Activated naive CD8-positive, alpha-beta T cell treated with anti-CD3 and anti-CD28 coated beads, Interleukin-2, amount 10 ng/mL, durations not matched to agents 7 days and 5 days (primary cell): ENCODE results near the gene MNAT1. TPM values are rescaled to one million over a fixed set of nuclear protein-coding genes. Genes with fewer than 3 reads are reported as not detected.

Experiments
- ATAC-seq: fragments of 150-1000 bp; cut with Tn5 transposase; one replicate; pipeline ENCODE4 v1.10.0; 2021; ENCODE audit warnings: low read depth, moderate library complexity
- POLR2A ChIA-PET: fragments of 350-600 bp; sonication (Branson Sonifier 250); formaldehyde crosslinking; loops from one replicate; lab custom pipeline; 2021; ENCODE audit warnings: antibody characterized with exemption; lab: Charles Lee
- DNase-seq: peaks from one replicate; pipeline ENCODE4 v3.0.0; 2021
- H3K27ac Mint-ChIP-seq: one replicate; pipeline ENCODE4 v1.8.0; 2022; ENCODE audit warnings: mild to moderate bottlenecking, mixed read lengths
- H3K27me3 Mint-ChIP-seq: one replicate; pipeline ENCODE4 v1.8.0; 2022; ENCODE audit warnings: mild to moderate bottlenecking, moderate library complexity, mixed read lengths
- H3K36me3 Mint-ChIP-seq: one replicate; pipeline ENCODE4 v1.8.0; 2021; ENCODE audit warnings: mild to moderate bottlenecking, mixed read lengths
- H3K4me1 Mint-ChIP-seq: one replicate; pipeline ENCODE4 v1.8.0; 2021; ENCODE audit warnings: mixed read lengths
- H3K4me3 Mint-ChIP-seq: one replicate; pipeline ENCODE4 v1.8.0; 2022; ENCODE audit warnings: mild to moderate bottlenecking, moderate library complexity, mixed read lengths
- H3K9me3 Mint-ChIP-seq: one replicate; pipeline ENCODE4 v1.8.0; 2021; ENCODE audit warnings: mixed read lengths
- total RNA-seq, 2 experiments: library from RNA; stranded (reverse); gene quantifications; one replicate each; pipeline ENCODE4 v1.2.3, GENCODE V29; 2021

The MNAT1 gene
- 10 to 100 TPM; 33.5 to 33.9 TPM for total RNA-seq

DNA sequence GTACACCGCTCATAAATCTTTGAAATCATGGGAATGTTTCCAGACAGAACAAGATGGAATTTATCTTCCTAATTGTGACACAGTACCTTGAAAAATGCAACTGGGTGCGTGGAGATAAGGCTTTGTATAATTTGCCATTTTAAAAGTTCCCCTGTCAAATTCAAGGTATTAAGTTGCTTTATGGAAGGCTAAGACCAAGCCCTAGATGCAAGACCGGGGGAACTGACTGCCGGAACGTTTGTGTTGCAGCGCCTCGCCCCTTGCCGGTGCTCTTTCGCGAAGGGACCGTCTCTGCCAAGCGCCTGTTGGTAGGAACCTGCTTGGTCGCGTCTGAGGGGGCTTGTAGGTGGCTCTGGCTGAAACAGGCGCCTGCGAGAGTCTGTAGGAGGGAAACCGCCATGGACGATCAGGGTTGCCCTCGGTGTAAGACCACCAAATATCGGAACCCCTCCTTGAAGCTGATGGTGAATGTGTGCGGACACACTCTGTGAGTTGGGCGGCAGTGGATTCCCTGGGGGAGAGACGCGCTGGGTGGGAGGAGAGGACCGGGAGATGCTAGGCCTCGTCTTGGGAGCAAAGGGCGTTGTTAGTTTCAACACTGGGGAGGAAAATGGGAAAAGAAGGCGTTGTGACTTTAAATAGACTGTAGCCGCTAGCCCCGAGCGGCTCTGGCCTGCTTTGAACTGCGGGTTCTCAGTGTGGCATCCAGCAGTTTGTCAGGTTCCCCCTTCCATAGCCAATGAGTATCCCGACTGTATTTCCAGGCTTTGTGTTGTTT lies at the start of gene MNAT1:
MNAT1 (plus strand) TSS at position 297 of the 778 bp plus-strand sequence; CDS start at position 399, 102 bp downstream.
- POLR2A ChIA-PET, result interaction anchor here (1.6 kb wide), 1 partner anchor 13 kb away, joined by 3 read pairs; no protein-coding TSS in a partner anchor
- Mint-ChIP-seq H3K9me3 (no peaks in the 10 kb centered on the region), H3K4me3 (peak within 1 kb of the TSS; percentile 91), H3K36me3 (peaks cover 3% of the 10 kb centered on the region), H3K4me1 (peaks cover 15% of the 10 kb centered on the region), H3K27me3 (peaks cover 20% of the 10 kb centered on the region), H3K27ac (peak within 1 kb of the TSS; percentile 85)
- DNase-seq (peak; percentile 83), ATAC-seq (peak; percentile 94)

GRCh38 chr14:60686865-60687264 lies 47.7 kb upstream of the MNAT1 start:
- Mint-ChIP-seq H3K9me3 (no peaks in the 10 kb centered on the region), H3K4me3 (no peak overlapping the region), H3K4me1 (no peaks in the 10 kb centered on the region), H3K27me3 (peaks cover 7% of the 10 kb centered on the region), H3K36me3 (no peaks in the 10 kb centered on the region), H3K27ac (no peak overlapping the region)
- POLR2A ChIA-PET, result no interaction called here
- DNase-seq (no peak), ATAC-seq (no peak)

GRCh38 chr14:60691383-60692113 lies 43.0 kb upstream of the MNAT1 start:
- Mint-ChIP-seq H3K36me3 (no peaks in the 10 kb centered on the region), H3K27ac (no peak overlapping the region), H3K4me3 (no peak overlapping the region), H3K4me1 (no peaks in the 10 kb centered on the region), H3K27me3 (peaks cover 22% of the 10 kb centered on the region), H3K9me3 (no peaks in the 10 kb centered on the region)
- POLR2A ChIA-PET, result no interaction called here
- ATAC-seq (no peak), DNase-seq (no peak)

GRCh38 chr14:60695327-60695726 lies 39.2 kb upstream of the MNAT1 start:
- Mint-ChIP-seq H3K27me3 (peaks cover 41% of the 10 kb centered on the region), H3K4me1 (no peaks in the 10 kb centered on the region), H3K9me3 (peaks cover 2% of the 10 kb centered on the region), H3K27ac (no peak overlapping the region), H3K36me3 (no peaks in the 10 kb centered on the region), H3K4me3 (no peak overlapping the region)
- ATAC-seq, result no peak
- POLR2A ChIA-PET, result interaction anchor here (0.5 kb wide), 1 partner anchor 43 kb away, joined by 3 read pairs; no protein-coding TSS in a partner anchor
- no peak for DNase-seq

- POLR2A ChIA-PET, result interaction anchor here (0.7 kb wide), 1 partner anchor 244 kb away, joined by 3 read pairs; no protein-coding TSS in a partner anchor
These were observed 34.0 kb upstream of the MNAT1 start for GRCh38 chr14:60700598-60700997.

GRCh38 chr14:60705100-60705499 lies 29.5 kb upstream of the MNAT1 start:
- Mint-ChIP-seq H3K27ac (no peak overlapping the region), H3K4me3 (no peak overlapping the region), H3K9me3 (peaks cover 8% of the 10 kb centered on the region), H3K4me1 (no peaks in the 10 kb centered on the region), H3K27me3 (peaks cover 37% of the 10 kb centered on the region), H3K36me3 (no peaks in the 10 kb centered on the region)
- POLR2A ChIA-PET, result no interaction called here
- ATAC-seq, result no peak
- no peak for DNase-seq

More at GRCh38 chr14:60700598-60700997, 34.0 kb upstream of the MNAT1 start:
- H3K4me1 Mint-ChIP-seq, result no peaks in the 10 kb centered on the region
- no peak for DNase-seq
- no peak overlapping the region for H3K4me3 Mint-ChIP-seq
- ATAC-seq, result no peak
- no peaks in the 10 kb centered on the region for H3K36me3 Mint-ChIP-seq
- peaks cover 29% of the 10 kb centered on the region for H3K27me3 Mint-ChIP-seq
- H3K27ac Mint-ChIP-seq, result no peak overlapping the region
- peaks cover 10% of the 10 kb centered on the region for H3K9me3 Mint-ChIP-seq

DNA sequence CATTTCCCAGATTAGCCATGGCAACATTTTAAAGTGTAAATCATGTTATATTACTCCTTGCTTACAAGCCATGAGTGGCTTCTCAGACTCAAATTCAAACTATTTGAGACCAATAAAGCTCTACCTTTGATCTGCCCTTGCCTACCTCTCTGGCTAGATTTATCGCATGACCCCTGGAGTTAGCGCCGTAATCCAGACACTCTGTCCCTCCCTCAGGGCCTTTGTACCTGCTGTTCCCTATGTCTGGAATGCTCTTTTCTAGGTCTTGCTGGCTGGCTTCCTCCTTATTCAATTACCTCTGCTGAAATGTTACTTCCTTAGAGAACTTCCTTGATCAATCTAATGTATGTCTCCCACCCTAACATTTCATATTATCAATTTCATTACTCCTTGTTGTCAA lies 26.7 kb upstream of the MNAT1 start:
- DNase-seq (no peak), ATAC-seq (no peak)
- H3K27ac Mint-ChIP-seq, result no peak overlapping the region
- no peak overlapping the region for H3K4me3 Mint-ChIP-seq
- no peaks in the 10 kb centered on the region for H3K4me1 Mint-ChIP-seq
- POLR2A ChIA-PET, result no interaction called here
- peaks cover 47% of the 10 kb centered on the region for H3K27me3 Mint-ChIP-seq
- H3K36me3 Mint-ChIP-seq, result no peaks in the 10 kb centered on the region
- H3K9me3 Mint-ChIP-seq, result no peaks in the 10 kb centered on the region

DNA sequence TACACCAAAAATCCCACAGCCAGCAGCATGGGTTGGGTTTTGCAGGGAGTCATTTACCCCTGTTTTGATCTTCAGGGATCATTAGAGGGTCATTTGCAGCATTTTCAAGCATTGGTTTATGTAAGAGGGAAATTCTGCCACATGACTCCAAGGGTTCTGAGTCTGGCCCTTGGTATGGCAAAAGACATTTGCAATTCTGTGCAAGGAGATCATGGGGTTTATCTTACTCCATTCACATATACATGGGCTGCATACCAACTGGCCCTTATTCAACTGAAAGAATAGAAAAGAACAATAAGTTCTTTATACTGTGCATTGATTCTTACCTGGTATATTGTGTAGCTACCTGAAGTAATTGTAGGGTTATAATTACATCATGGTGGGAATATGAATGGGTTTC lies 24.1 kb upstream of the MNAT1 start:
- Mint-ChIP-seq H3K27me3 (peaks cover 62% of the 10 kb centered on the region), H3K4me3 (no peak overlapping the region), H3K9me3 (no peaks in the 10 kb centered on the region), H3K36me3 (no peaks in the 10 kb centered on the region), H3K4me1 (no peaks in the 10 kb centered on the region), H3K27ac (no peak overlapping the region)
- ATAC-seq (no peak), DNase-seq (no peak)
- POLR2A ChIA-PET, result no interaction called here

DNA sequence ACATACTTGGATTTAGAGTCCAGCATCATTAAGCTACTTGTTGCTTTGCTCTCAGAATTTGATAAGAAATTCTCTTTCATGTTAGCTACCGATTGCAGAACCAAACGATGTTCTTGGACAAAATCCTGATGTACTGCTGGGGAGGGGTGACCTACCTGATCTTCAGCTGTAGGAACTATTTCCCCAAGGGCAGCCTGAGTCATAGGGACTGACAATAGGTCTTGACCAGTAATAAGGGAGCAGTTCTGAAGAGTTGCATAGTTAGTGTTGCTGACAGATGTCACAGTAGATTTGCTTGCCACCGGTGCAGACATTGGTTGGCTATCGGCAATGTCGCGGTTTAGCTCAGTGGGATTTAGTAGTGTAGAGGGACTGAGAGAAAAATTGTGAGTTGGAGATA lies 21.0 kb upstream of the MNAT1 start:
- Mint-ChIP-seq H3K27me3 (peaks cover 54% of the 10 kb centered on the region), H3K9me3 (no peaks in the 10 kb centered on the region), H3K4me1 (no peaks in the 10 kb centered on the region), H3K4me3 (no peak overlapping the region), H3K36me3 (no peaks in the 10 kb centered on the region), H3K27ac (no peak overlapping the region)
- POLR2A ChIA-PET, result no interaction called here
- ATAC-seq (no peak), DNase-seq (no peak)

GRCh38 chr14:60720391-60720790 lies 14.2 kb upstream of the MNAT1 start:
- H3K27ac Mint-ChIP-seq, result no peak overlapping the region
- H3K36me3 Mint-ChIP-seq, result no peaks in the 10 kb centered on the region
- peaks cover 74% of the 10 kb centered on the region for H3K27me3 Mint-ChIP-seq
- no peak overlapping the region for H3K4me3 Mint-ChIP-seq
- H3K4me1 Mint-ChIP-seq, result peaks cover 12% of the 10 kb centered on the region
- H3K9me3 Mint-ChIP-seq, result no peaks in the 10 kb centered on the region
- ATAC-seq (no peak), DNase-seq (no peak)
- POLR2A ChIA-PET, result no interaction called here

GRCh38 chr14:60720962-60721325 lies 13.6 kb upstream of the MNAT1 start:
- POLR2A ChIA-PET, result no interaction called here
- peaks cover 12% of the 10 kb centered on the region for H3K4me1 Mint-ChIP-seq
- H3K4me3 Mint-ChIP-seq, result peak overlapping the region; percentile 75
- peaks cover 75% of the 10 kb centered on the region for H3K27me3 Mint-ChIP-seq
- no peaks in the 10 kb centered on the region for H3K36me3 Mint-ChIP-seq
- no peak for DNase-seq
- no peaks in the 10 kb centered on the region for H3K9me3 Mint-ChIP-seq
- ATAC-seq, result no peak
- no peak overlapping the region for H3K27ac Mint-ChIP-seq

DNA sequence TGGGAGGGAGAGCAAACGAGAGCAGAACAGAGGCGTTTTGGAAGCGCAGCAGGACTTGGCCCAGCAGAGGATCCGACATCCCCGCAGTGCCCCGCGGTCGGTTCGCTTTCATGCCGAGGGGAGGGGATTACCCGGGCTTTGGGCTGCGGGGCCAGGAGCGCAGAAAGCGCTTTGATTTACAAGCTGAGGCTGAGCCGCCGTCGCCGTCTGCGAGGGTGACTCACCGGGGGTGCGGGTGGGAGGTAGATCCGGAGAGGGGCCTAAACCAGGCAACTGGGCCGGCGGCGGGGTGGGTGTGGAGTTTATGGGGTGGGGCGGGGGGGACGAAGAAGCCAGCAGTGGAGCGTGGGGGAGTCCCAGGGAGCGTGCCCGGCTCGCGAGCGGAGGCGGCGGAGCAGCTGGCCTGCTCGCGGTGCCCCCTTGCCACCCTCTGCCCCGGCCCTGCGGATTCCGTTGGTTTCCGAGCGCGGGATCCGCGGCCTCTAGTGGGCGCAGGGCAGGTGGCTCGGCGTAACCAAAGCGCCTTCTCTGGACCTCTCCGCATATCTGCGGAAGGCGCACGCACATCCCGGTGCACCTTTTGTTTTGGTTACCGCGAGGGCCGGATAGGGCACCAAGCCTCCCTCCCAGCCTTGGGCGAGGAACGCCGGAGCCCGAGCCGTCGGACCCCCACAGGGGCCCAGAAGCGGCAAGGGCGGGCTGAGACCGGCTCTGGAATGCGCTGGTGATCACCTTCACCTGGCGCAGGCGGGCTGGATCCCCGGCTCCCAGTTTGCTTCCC lies 13.0 kb upstream of the MNAT1 start:
- Mint-ChIP-seq H3K27me3 (peaks cover 76% of the 10 kb centered on the region), H3K4me3 (peak overlapping the region; percentile 81), H3K9me3 (no peaks in the 10 kb centered on the region), H3K36me3 (no peaks in the 10 kb centered on the region), H3K4me1 (peaks cover 12% of the 10 kb centered on the region), H3K27ac (no peak overlapping the region)
- peak; percentile 58 for DNase-seq
- POLR2A ChIA-PET, result interaction anchor here (0.6 to 1.3 kb wide), 3 partner anchors 12 to 32 kb away, joined by 3 to 5 read pairs (median 3); partner anchors contain the start of gene MNAT1
- peak; percentile 43 for ATAC-seq

- no peak for ATAC-seq
- POLR2A ChIA-PET, result interaction anchor here (0.6 to 1.3 kb wide), 3 partner anchors 12 to 31 kb away, joined by 3 to 5 read pairs (median 3); partner anchors contain the start of gene MNAT1
These were observed 12.5 kb upstream of the MNAT1 start for GRCh38 chr14:60722107-60722356.

More at GRCh38 chr14:60722107-60722356, 12.5 kb upstream of the MNAT1 start:
- Mint-ChIP-seq H3K4me3 (peak overlapping the region; percentile 81), H3K36me3 (no peaks in the 10 kb centered on the region), H3K27me3 (peaks cover 78% of the 10 kb centered on the region), H3K4me1 (peaks cover 16% of the 10 kb centered on the region), H3K27ac (no peak overlapping the region), H3K9me3 (no peaks in the 10 kb centered on the region)
- DNase-seq, result no peak
